Glutamatergic neuron (in vitro differentiated cells): ENCODE measurements around the gene UBR1. TPM values are rescaled to one million over a fixed set of nuclear protein-coding genes. Genes with fewer than 3 reads are reported as not detected.

Experiments used
- DNase-seq: peaks from one replicate; pipeline ENCODE4 v3.0.0; 2022
- H3K27ac Mint-ChIP-seq: one replicate; pipeline ENCODE4 v1.8.0; 2020; ENCODE audit warnings: mild to moderate bottlenecking, mixed read lengths, inconsistent platforms; ENCODE audit not compliant: unreplicated experiment
- H3K27me3 Mint-ChIP-seq: one replicate; pipeline ENCODE4 v1.8.0; 2020; ENCODE audit warnings: mild to moderate bottlenecking, moderate library complexity, mixed read lengths, inconsistent platforms; ENCODE audit not compliant: unreplicated experiment
- H3K36me3 Mint-ChIP-seq: one replicate; pipeline ENCODE4 v1.8.0; 2020; ENCODE audit warnings: mild to moderate bottlenecking, mixed read lengths, inconsistent platforms; ENCODE audit not compliant: unreplicated experiment
- H3K4me1 Mint-ChIP-seq: one replicate; pipeline ENCODE4 v1.8.0; 2020; ENCODE audit warnings: mild to moderate bottlenecking, low read depth, mixed read lengths, inconsistent platforms; ENCODE audit not compliant: unreplicated experiment
- H3K4me3 Mint-ChIP-seq: one replicate; pipeline ENCODE4 v1.8.0; 2020; ENCODE audit warnings: mild to moderate bottlenecking, mixed read lengths, inconsistent platforms; ENCODE audit not compliant: unreplicated experiment
- H3K9me3 Mint-ChIP-seq: one replicate; pipeline ENCODE4 v1.8.0; 2020; ENCODE audit warnings: mild to moderate bottlenecking, moderate library complexity, mixed read lengths, inconsistent platforms; ENCODE audit not compliant: unreplicated experiment
- total RNA-seq: library from RNA; stranded (reverse); fragmentation: NEBNext Ultra II Directional; extraction: Animal tissue kit (Norgen Biotek cat#: 25700); gene quantifications from one replicate; pipeline ENCODE4 v1.2.1, GENCODE V29; 2021; ENCODE audit not compliant: unreplicated experiment
- TF ChIP-seq, protein P1 (sequence below): fragments of 200-600 bp; sonication (generic); IDR thresholded peaks from one replicate; pipeline ENCODE4 v1.5.0; 2021; ENCODE audit not compliant: partially characterized antibody, unreplicated experiment

Gene UBR1
- total RNA-seq, 1 donor from 2014 or later: 39.9 TPM

DNA sequence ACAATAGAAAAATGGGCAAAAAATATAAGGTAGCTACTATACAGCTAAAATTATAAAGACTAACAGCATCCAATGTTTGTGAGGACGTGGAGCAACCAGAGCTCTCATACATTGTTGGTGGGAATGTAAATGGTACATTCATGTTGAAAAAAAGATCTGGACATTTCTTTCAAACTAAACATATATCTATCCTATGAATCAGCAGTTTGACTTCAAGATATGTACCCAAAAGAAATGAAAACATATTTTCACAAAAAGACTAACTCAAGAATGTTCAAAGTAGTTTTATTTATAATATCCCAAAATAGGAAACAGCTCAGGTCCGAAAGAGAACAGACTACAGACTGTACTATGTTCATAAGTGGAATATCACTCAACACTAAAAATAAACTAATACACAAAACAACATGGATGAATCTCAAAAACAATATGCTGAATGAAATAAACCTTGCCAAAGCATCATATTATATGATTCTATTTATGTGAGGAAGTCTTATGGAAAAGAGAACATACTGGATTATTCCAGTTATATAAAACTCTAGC is 176.5 kb downstream of the UBR1 start:
- Mint-ChIP-seq H3K9me3 (no peaks in the 10 kb centered on the region), H3K4me1 (no peaks in the 10 kb centered on the region), H3K4me3 (no peak overlapping the region), H3K27ac (no peak overlapping the region), H3K36me3 (no peaks in the 10 kb centered on the region), H3K27me3 (no peaks in the 10 kb centered on the region)
- no peak for DNase-seq
- TF ChIP-seq, protein P1, sequence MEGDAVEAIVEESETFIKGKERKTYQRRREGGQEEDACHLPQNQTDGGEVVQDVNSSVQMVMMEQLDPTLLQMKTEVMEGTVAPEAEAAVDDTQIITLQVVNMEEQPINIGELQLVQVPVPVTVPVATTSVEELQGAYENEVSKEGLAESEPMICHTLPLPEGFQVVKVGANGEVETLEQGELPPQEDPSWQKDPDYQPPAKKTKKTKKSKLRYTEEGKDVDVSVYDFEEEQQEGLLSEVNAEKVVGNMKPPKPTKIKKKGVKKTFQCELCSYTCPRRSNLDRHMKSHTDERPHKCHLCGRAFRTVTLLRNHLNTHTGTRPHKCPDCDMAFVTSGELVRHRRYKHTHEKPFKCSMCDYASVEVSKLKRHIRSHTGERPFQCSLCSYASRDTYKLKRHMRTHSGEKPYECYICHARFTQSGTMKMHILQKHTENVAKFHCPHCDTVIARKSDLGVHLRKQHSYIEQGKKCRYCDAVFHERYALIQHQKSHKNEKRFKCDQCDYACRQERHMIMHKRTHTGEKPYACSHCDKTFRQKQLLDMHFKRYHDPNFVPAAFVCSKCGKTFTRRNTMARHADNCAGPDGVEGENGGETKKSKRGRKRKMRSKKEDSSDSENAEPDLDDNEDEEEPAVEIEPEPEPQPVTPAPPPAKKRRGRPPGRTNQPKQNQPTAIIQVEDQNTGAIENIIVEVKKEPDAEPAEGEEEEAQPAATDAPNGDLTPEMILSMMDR: no peak

DNA sequence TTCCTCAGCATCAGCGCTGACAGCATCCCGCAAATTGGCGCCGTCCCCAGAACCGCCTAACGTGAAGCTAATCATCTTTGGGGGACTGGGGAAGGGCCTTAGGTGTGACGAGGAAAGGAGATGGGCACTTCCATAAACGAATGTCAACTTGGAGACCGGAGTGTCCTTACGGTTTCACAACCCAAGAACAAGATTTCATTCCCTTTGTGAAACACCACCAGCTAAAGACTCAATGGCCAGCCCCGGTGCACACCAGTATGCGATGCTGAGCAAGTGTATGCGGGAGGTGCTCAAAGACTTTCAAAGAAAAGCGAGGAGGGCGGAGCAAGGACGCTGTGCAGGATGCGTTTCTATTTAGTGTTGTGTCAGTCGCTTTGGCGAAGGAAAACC is 184.5 kb downstream of the UBR1 start:
- Mint-ChIP-seq H3K4me1 (peaks cover 6% of the 10 kb centered on the region), H3K4me3 (peak overlapping the region; percentile 92), H3K27me3 (peaks cover 7% of the 10 kb centered on the region), H3K27ac (no peak overlapping the region), H3K36me3 (no peaks in the 10 kb centered on the region), H3K9me3 (peaks cover 5% of the 10 kb centered on the region)
- DNase-seq: no peak
- TF ChIP-seq, protein P1: no peak

DNA sequence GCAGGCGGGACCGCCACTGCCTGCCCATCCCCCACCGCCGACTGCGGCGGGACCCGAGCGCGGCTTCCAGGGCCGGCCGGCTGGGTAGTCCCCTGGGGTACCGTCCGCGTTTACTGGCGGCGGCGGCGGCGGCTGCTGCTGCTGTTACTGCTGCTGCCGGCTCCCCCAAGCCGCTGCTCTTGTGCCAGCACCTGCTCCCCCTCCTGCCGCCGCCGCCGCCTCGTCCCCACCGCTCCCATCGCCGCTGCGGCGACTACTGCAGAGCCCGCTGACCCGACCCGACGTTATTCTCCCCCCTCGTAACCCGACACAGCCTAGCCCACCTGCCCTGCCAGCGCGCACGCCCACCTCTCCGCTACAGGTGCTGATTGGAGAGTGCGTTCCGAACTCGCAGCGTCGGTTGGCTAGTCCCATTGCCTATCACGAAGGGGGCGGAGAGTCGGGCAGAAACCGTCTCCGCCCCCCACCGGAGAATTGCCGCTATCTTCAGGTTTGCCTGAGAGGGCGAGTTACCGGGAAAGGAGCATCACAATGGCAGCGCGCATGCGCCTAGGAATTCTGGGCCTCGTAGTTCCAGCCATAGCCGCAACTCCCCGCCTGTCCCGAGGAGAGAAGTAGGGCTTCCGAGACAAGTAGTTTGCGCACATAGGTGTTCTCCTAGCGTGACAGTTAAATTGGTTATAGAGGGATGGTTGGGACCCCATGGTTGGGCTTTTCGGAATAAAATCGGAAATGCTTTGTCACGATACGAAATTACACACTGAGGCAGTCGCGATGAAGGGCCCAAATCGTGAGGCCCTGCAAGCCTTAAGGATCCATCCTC is 185.1 kb downstream of the UBR1 start, which contains the start of gene TTBK2:
TTBK2 (minus strand) TSS at position 260 of the 823 bp plus-strand sequence. CDS start 42,161 bp downstream, outside the sequence.
- DNase-seq: peak; percentile 99
- H3K27ac Mint-ChIP-seq: peak within 1 kb of the TSS; percentile 86

DNA sequence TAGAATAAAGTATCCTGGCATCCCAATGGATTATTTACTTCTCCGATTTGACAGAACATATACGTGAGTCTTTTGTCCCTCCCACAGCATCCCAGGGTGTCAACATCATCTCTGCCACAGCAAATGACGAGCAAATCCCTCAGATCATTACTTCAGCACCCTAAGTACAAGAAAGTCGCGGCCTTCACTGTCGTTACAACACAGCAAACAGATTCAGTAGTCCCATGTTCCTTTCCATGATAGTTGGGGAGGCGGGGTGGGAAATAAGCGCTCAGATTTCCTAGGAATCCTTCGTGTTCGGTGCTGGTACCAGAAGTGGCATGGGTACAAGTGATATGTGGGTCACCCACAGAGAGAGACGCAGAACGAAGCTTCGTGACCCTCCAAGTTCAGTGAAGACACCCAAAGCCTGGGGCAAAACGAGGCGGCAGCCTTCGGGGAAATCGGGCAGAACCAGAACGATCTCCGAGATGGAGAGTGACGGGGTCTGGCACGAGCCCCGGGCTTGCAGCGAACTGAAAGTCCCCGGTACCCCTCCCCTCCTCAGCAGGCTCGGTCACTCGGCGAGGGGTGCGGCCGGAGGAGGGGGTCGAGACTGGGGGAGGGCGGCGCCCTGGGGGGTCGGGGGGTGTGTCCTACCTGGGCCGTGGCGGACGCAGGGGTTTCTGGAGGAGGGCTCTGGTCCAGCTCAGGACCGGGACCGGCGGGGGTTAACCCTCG is 185.9 kb downstream of the UBR1 start:
- H3K9me3 Mint-ChIP-seq: peaks cover 5% of the 10 kb centered on the region
- H3K27ac Mint-ChIP-seq: peak overlapping the region; percentile 86

More for the DNA sequence above, 185.1 kb downstream of the UBR1 start, which contains the start of gene TTBK2:
- H3K36me3 Mint-ChIP-seq: no peaks in the 10 kb centered on the region
- TF ChIP-seq, protein P1: no peak
- H3K4me1 Mint-ChIP-seq: peaks cover 6% of the 10 kb centered on the region
- peaks cover 5% of the 10 kb centered on the region for H3K9me3 Mint-ChIP-seq
- peaks cover 7% of the 10 kb centered on the region for H3K27me3 Mint-ChIP-seq
- peak within 1 kb of the TSS; percentile 96 for H3K4me3 Mint-ChIP-seq

More for the DNA sequence above, 185.9 kb downstream of the UBR1 start:
- DNase-seq: peak; percentile 53
- H3K4me3 Mint-ChIP-seq: peak overlapping the region; percentile 96
- TF ChIP-seq, protein P1: no peak
- H3K36me3 Mint-ChIP-seq: no peaks in the 10 kb centered on the region
- peaks cover 7% of the 10 kb centered on the region for H3K27me3 Mint-ChIP-seq
- peaks cover 6% of the 10 kb centered on the region for H3K4me1 Mint-ChIP-seq
